ENCODE results near the gene TNK1. TPM values are rescaled to one million over a fixed set of nuclear protein-coding genes. Genes with fewer than 3 reads are reported as not detected.

Gene TNK1
- total RNA-seq, 1 donor from 2014 or later = 2.1 TPM

Other genes with a start within 250 kb of the TNK1 start
- gene ASGR1, start 201.7 kb upstream of the TNK1 start, total RNA-seq = 0.19 TPM
- gene DLG4, start 161.3 kb upstream of the TNK1 start, total RNA-seq = 20.4 TPM
- gene ACADVL, start 161.2 kb upstream of the TNK1 start, total RNA-seq = 2,247 TPM
- 20.4 TPM for gene DVL2, start 146.6 kb upstream of the TNK1 start, total RNA-seq
- 19.4 TPM for gene PHF23, start 141.6 kb upstream of the TNK1 start, total RNA-seq
- gene GABARAP, start 138.6 kb upstream of the TNK1 start, total RNA-seq = 432 TPM
- gene CTDNEP1, start 129.4 kb upstream of the TNK1 start, total RNA-seq = 109 TPM
- 71.6 TPM for gene ELP5, start 128.9 kb upstream of the TNK1 start, total RNA-seq
- 0.94 TPM for gene CLDN7, start 118.6 kb upstream of the TNK1 start, total RNA-seq
- 141 TPM for gene SLC2A4, start 99.4 kb upstream of the TNK1 start, total RNA-seq
- gene YBX2, start 86.5 kb upstream of the TNK1 start, total RNA-seq = 0.75 TPM
- 295 TPM for gene EIF5A, start 73.5 kb upstream of the TNK1 start, total RNA-seq
- gene GPS2, start 65.7 kb upstream of the TNK1 start, total RNA-seq = 68.8 TPM
- 26.2 TPM for gene NEURL4, start 51.8 kb upstream of the TNK1 start, total RNA-seq
- gene ACAP1, start 44.6 kb upstream of the TNK1 start, total RNA-seq = 14.9 TPM
- 4.4 TPM for gene KCTD11, start 28.9 kb upstream of the TNK1 start, total RNA-seq
- gene TMEM95, start 25.9 kb upstream of the TNK1 start, total RNA-seq = not detected
- gene PLSCR3, start 13.4 kb downstream of the TNK1 start, total RNA-seq = 14.0 TPM
- gene TMEM256, start 23.0 kb downstream of the TNK1 start, total RNA-seq = 61.5 TPM
- 5.8 TPM for gene NLGN2, start 26.8 kb downstream of the TNK1 start, total RNA-seq
- gene SPEM1, start 39.2 kb downstream of the TNK1 start, total RNA-seq = not detected
- gene SPEM2, start 44.5 kb downstream of the TNK1 start, total RNA-seq = not detected
- gene SPEM3, start 47.8 kb downstream of the TNK1 start, total RNA-seq = not detected
- 1.7 TPM for gene TMEM102, start 54.3 kb downstream of the TNK1 start, total RNA-seq
- gene FGF11, start 58.4 kb downstream of the TNK1 start, total RNA-seq = 9.8 TPM
- gene CHRNB1, start 64.0 kb downstream of the TNK1 start, total RNA-seq = 9.8 TPM
- 60.3 TPM for gene ZBTB4, start 98.5 kb downstream of the TNK1 start, total RNA-seq
- gene SLC35G6, start 100.4 kb downstream of the TNK1 start, total RNA-seq = not detected
- 32.9 TPM for gene POLR2A, start 103.3 kb downstream of the TNK1 start, total RNA-seq
- 34.6 TPM for gene TNFSF12, start 168.0 kb downstream of the TNK1 start, total RNA-seq
- gene TNFSF13, start 177.7 kb downstream of the TNK1 start, total RNA-seq = 8.3 TPM
- gene SENP3, start 180.8 kb downstream of the TNK1 start, total RNA-seq = 30.8 TPM
- 32.0 TPM for gene CD68, start 198.5 kb downstream of the TNK1 start, total RNA-seq
- 25.9 TPM for gene MPDU1, start 202.8 kb downstream of the TNK1 start, total RNA-seq
- 0.91 TPM for gene SOX15, start 209.0 kb downstream of the TNK1 start, total RNA-seq
- gene FXR2, start 233.8 kb downstream of the TNK1 start, total RNA-seq = 101 TPM
- gene SAT2, start 246.7 kb downstream of the TNK1 start, total RNA-seq = 80.0 TPM
- 0.54 TPM for gene SHBG, start 249.0 kb downstream of the TNK1 start, total RNA-seq